Ishikawa (cell line): ENCODE data around the gene ATG14.

Experiments
- CREB1 ChIP-seq: IDR thresholded peaks from 2 replicates; pipeline ENCODE4 v1.6.1; 2012; ENCODE audit warnings: low read depth
- EGR1 ChIP-seq: IDR thresholded peaks from 2 replicates; pipeline ENCODE4 v1.6.1; 2012
- EP300 ChIP-seq: IDR thresholded peaks from 2 replicates; pipeline ENCODE4 v1.6.1; 2012; ENCODE audit warnings: borderline replicate concordance
- FOXM1 ChIP-seq: IDR thresholded peaks from 2 replicates; pipeline ENCODE4 v1.6.1; 2012; ENCODE audit warnings: low read depth, borderline replicate concordance
- MAX ChIP-seq: IDR thresholded peaks from 2 replicates; pipeline ENCODE4 v1.6.1; 2012
- RAD21 ChIP-seq: IDR thresholded peaks from 2 replicates; pipeline ENCODE4 v1.6.1; 2012; ENCODE audit warnings: low read depth
- REST ChIP-seq: IDR thresholded peaks from 2 replicates; pipeline ENCODE4 v1.6.1; 2012; ENCODE audit warnings: low read depth, mild to moderate bottlenecking
- TAF1 ChIP-seq: IDR thresholded peaks from 2 replicates; pipeline ENCODE4 v1.6.1; 2012; ENCODE audit warnings: low read depth, mild to moderate bottlenecking
- TEAD4 ChIP-seq: IDR thresholded peaks from 2 replicates; pipeline ENCODE4 v1.6.1; 2012
- USF1 ChIP-seq: IDR thresholded peaks from 2 replicates; pipeline ENCODE4 v1.6.1; 2012
- YY1 ChIP-seq: IDR thresholded peaks from 2 replicates; pipeline ENCODE4 v1.6.1; 2012; ENCODE audit warnings: low read depth
- ZBTB7A ChIP-seq: IDR thresholded peaks from 2 replicates; pipeline ENCODE4 v1.6.1; 2012; ENCODE audit warnings: low read depth

GRCh38 chr14:55317542-55318306 is 93.9 kb downstream of the ATG14 start:
- TF ChIP-seq RAD21, result no peak
- no peak for TF ChIP-seq REST
- no peak for TF ChIP-seq TAF1
- TF ChIP-seq MAX, result no peak
- TF ChIP-seq ZBTB7A, result no peak
- TF ChIP-seq USF1, result no peak
- no peak for TF ChIP-seq TEAD4
- no peak for TF ChIP-seq FOXM1
- no peak for TF ChIP-seq EGR1
- no peak for TF ChIP-seq EP300
- TF ChIP-seq CREB1, result no peak
- TF ChIP-seq YY1, result no peak
